Pulmonary artery endothelial cell (primary cell): Measurements from ENCODE around the gene ASB13. TPM values are rescaled to one million over a fixed set of nuclear protein-coding genes. Genes with fewer than 3 reads are reported as not detected.

Experiments
- DNase-seq: peaks from one replicate; pipeline ENCODE4 v3.0.0-alpha.2; 2011; ENCODE audit warnings: low read depth, low spot score
- total RNA-seq: library from RNA; depleted of rRNA; stranded (reverse); fragments of >200 nt; gene quantifications from 2 replicates; pipeline ENCODE4 v1.2.3, GENCODE V29; 2014

Gene ASB13, protein sequence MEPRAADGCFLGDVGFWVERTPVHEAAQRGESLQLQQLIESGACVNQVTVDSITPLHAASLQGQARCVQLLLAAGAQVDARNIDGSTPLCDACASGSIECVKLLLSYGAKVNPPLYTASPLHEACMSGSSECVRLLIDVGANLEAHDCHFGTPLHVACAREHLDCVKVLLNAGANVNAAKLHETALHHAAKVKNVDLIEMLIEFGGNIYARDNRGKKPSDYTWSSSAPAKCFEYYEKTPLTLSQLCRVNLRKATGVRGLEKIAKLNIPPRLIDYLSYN
- 6.6 and 13.1 TPM in 2 replicates for total RNA-seq

DNA sequence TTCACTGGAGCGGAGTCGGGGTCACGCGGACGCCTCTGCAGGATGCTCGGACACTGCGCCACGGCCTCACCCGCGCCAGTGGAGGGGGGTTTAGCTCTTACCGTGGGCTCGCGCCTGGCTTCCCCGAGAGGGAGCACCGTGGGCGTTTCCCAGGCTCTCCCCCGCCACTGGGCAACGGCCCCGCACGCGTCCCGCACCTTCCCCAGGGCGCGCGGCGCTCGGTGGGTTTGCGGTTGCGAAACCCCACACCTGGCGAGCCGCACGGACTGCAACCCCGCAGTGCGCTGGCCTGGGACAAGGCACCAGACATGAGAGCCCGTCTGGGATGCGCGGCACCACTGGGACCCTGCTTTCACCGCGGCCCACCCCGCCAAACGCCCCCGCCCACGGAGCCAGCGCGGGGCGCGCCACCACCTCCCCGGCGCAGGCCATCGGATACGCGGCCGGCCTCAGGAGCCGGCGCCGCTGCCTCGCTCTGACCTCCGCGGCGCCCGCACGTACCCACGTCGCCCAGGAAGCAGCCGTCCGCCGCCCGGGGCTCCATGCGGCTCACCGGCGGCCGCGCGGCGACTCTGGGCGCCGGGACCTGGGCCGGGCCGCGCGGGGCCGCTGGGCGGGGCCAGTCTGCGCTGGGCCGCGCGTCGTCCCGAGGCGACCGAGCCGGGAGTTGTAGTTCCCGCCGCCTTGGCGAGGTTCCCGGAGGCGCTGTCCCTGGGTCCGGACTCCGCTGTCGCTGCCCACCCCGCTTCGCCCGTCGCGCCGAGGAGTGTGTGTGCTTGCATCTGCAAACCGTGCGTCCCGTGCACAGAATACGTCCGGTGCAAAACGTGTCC is at the start of gene ASB13:
ASB13 (minus strand) TSS at position 588 of the 833 bp plus-strand sequence; CDS start at position 544, 44 bp downstream.
- DNase-seq = no peak

DNA sequence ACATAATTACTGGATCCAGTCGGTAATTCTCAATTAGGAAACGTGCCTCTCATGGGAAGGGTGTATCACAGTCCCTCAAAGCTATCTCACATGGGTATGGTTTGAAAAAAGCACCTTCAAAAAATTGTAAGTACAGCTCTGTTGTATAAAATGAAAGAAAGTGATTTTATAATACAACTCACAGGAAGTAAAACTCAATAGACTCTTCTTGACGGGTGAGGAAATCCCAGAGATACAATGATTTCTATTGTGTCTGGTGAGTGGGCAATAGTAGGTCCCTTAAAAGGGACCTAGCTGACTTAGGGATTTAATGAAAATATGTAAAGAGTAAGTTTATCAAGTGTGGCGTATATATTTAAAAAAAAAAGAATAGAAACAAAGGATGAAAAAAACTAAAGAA is 45.2 kb upstream of the ASB13 start:
- no peak for DNase-seq

DNA sequence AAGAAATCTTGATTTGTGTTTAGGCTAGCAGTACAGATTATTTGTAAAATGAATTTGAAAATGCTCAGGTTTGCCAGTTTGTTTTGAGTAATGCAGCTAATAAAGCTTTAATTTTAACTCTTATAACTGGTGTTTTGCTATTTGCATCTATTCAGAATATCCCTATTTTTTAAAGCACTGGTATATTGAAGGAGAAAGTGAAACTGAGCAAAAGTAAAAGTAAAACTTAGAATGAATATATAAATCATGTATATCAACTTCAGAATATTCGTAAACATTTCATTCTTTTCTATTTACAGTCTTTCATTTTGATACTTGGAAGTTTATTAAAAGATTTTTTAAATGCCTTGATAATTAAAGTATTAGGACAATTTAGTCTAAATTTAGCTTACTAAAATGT is 44.5 kb upstream of the ASB13 start:
- DNase-seq = no peak

DNA sequence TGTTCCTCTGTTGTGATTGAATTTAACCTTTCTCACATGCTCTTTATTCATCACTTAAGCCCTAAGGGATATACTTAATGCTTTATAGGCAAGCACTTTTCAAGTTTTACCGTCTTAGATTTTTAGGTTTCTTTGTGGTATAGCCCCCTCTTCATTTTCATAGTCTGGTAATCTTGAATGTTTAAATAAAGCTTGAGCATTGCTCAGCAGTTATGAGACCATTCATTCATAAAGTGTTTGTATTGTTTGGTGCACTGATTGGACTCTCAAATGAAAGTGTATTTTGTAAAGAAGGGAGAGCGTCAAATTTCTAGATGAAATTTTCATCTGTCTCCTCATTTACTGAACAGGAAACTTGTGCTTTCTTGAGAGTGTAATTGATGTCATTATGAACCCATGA is 43.5 kb upstream of the ASB13 start:
- no peak for DNase-seq

DNA sequence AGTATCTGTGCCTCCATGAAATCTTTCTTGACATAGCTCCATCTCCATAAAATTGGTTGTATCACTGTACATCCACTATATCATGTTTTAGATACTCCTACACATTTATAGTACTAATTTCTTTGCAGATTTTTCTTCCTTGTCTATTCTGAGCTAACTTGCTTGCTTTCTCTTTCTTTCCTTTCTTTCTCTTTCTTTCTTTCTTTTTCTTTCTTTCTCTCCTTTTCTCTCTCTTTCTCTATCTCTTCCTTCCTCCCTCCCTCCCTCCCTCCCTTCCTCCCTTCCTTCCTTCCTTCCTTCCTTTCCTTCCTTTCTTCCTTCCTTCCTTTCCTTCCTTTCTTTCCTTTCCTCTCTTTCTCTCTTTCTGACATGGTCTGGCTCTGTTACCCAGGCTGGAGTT is 42.0 kb upstream of the ASB13 start:
- DNase-seq = no peak

DNA sequence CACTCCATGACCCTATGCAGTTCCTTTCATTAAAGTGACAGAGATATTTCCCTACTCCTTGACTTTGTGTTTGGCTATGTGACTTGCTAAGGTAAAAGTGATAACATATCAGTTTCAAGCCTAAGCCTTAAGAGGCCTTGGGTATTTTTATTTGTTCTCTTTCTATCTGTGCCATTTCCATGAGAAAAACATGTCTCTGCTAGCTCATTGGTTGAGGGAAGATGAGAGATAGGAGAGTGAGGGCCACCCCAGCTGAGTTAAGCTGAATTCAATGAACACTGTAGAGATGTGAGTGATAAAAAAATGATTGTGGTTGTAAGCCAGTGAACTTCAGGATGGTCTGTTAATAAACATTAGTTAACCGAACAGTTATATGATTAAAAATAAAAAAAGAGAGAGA is 31.7 kb upstream of the ASB13 start:
- DNase-seq = no peak

DNA sequence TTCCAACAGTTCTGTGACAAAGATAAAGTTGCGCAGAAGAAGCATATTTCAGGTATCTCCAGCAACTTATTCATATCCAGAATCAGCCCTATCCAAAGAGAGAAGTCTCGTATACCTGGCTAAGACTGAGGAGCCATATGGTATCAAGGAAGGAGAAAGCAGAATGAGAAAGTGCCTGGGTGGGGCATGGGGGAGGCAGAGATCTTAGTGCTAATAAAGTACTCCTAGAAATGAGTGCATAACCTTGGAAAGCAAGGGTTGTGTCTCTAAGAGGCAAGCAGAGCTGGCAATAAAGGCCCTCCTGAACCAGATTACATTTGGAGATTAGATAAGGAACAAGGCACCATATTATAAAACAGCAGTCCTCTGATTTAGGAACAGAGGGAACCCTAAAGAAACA is 30.9 kb upstream of the ASB13 start:
- DNase-seq = no peak

DNA sequence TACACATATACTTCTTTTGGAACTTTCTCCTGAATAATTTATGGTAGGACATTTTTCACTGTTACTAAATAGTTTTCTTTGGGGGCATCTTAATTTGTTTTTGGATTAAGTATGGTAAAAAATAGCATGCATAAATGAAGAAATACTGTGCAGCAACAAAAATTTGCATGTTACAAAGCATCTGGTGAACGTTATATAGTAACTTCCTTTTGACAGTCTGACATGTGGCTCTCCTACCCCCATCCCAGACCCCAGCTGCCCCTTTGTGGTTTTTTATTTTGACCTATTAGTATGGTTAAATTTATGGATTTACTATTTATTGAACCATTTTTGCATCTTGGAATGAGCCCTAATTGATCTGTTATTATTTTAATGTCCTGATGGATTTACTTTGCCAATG is 28.2 kb upstream of the ASB13 start:
- no peak for DNase-seq

DNA sequence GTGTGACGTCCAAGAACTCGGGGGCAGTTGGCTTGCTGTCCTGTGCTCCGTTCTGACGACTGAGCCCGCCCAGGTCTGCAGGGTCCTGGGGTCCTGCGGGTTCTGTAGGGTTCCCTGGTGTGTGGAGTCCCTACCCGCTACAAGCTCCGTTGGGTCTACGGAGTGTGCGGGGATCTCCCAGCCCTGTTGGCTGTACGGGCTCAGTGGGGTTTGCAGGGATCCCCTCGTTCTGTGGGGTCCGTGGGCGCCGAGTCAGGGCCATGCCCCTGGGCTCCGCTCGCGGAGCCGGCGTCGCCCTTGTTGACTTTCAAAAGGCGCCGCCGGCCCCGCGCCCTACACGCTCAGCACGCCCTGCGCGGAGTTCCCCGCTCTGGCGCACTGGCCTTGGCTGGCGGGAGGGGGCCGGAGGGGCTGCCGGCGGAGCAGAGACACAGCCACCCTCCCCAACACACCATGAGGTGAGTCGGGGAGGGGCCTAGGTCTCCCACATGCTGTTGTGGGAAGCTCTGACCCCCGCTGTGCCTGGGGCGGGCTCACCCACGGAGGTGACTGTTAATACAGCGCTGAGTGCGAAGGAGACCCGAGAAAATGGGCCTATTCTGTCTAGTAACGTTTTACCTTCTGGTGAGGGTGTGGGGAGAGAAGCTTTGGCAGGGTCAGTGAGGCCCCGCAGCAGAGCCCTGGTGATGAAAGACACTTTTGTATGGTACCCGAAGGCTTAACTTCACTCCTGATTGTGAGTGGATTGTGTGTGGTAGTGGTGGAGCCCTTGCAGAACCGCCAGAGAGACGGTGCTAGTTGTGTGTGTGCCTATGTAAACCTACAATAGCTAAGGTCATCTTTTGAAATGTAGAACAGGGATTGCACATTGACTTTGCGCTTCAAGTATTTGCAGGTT is 26.3 kb upstream of the ASB13 start:
- no peak for DNase-seq

DNA sequence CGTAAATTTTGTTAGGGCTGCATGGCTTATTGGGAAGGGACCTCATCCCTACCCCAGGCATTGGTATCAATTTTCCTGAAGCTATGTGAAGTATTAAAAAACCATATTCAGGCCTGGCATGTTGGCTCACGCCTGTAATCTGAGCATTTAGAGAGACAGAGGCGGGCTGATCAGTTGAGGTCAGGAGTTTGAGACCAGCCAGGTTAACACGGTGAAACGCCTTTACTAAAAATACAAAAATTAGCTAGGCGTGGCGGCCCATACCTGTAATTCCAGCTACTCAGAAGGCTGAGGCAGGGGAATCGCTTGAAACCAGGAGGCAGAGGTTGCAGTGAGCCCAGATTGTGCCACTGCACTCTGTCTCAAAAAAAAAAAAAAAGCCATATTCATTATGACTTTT is 25.4 kb upstream of the ASB13 start:
- no peak for DNase-seq

DNA sequence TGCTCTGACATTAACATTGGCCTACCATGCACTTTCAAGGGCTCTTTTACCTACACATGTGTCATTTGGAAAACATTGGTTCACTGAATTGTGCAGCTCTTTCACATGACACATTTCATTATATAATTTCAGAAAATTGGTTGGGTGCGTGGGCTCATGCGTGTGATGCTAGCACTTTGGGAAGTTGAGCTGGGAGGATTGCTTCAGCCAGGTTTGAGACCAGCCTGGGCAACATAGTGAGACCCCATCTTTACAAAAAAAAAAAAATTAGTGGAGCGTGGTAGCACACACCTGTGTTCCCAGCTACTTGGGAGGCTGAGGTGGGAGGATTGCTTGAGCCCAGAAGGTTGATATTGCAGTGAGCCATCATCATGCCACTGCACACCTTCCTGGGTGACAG is 22.2 kb upstream of the ASB13 start:
- DNase-seq = no peak

DNA sequence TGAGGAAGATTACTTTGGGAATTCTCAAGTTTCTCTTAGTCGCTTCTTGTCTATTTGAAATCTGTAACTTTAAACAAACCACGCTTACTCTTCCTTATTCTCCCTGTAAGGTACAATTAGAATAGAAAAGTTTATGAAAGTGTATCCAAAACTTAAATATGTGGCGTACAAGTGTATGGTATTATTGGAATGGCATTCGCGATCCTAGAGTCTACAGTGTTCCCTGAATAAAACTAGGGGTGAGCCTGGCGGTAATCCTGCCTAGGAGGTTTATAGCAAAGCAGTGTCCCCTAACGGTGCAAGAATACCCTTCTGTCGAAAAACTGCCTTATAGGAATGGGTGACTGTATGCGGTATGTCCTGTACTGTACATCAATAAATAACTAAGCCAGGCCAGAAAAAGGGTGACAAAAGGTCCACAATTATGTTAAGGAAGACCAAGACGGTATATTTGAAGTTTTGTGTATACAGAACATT is 19.4 kb upstream of the ASB13 start:
- no peak for DNase-seq

DNA sequence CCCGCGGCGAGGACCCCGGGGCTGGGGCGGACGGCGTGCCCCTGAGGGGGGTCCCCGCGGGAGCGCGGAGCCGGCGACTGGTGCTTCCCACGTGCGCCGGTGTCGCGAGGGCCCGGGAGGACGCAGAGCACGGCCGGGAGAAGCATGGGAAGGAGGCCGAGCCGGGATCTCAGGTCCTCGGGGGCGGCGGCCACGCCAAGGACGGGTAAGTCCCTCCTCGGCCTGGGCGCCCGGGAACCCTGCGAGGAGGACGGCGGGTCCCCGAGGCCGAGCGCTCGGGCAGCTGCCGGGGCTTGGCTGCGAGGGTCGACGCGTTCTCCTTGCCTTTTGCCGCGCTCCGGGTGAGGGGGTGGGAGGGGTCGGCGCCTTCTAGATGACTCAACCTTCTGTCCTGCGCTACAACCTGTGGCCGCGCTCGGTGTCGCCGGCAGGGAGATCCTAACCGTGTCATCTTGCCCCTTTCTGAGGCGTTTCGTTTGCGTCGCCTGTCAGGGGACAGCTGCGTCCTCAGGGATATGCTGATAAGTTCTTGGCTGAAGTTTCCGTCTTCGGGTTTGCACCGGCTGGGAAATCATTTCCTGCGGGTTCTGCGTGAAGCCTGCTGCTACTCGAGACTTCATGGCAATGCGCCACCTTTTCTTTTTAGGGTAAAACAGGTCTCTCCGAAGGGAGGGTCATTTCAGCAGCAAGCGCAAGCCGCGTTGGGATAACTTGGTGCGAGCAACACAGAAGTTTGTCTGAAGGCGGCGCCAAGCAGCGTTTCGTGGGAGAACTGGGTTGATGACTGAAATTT is 18.8 kb upstream of the ASB13 start:
- DNase-seq = peak; percentile 36

DNA sequence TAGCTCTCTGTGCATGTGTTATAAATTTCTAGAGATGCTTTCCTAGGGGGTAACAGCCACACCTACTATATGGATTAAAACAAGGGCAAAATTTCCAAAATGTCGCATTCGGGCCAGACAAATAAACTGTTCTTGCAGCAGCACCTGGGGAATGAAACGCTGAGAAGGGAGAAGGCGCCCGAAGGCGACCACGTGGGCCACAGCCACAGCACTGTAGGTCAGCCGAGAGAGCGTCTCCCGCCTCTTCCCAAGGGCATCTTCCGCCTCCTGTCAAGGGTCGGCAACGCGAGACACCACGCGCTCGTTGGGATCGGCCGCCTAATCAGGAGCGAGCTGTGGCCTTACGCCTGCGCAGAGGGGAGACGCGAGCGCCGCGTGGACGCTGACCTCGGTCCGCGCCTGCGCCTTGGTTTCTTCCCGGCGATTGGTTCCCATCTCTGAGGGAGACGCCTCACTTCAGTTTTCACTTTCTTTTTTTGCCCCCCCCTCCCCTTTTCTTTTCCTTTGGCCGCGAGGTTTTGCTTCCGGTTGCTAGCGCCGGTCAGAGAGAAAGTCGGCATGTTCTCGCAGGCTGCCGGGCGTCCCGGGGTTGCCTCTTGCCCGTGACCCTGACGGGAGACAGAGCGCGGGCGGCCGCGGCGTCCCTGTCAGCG is 18.0 kb upstream of the ASB13 start, which contains the start of gene TASOR2:
TASOR2 (plus strand) TSS at position 521 of the 653 bp plus-strand sequence. CDS start 35,805 bp downstream, outside the sequence.
- peak; percentile 88 for DNase-seq

DNA sequence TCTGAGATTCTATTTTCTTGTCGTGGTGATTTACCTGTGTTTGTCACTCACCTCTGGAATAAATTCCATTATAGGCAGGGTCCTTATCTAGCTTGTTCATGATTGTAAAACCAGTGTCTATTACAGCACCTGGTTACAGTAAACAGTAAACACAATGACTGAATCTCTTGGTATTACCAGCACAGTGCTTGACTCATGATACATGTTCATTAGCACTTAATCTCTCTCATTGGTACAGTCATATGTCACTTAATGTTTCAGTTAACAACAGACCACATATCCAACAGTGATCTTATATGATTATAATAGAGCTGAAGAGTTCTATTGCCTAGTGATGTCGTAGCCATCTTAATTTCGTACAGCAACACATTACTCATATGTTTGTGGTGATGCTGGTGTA is 16.7 kb upstream of the ASB13 start:
- no peak for DNase-seq

DNA sequence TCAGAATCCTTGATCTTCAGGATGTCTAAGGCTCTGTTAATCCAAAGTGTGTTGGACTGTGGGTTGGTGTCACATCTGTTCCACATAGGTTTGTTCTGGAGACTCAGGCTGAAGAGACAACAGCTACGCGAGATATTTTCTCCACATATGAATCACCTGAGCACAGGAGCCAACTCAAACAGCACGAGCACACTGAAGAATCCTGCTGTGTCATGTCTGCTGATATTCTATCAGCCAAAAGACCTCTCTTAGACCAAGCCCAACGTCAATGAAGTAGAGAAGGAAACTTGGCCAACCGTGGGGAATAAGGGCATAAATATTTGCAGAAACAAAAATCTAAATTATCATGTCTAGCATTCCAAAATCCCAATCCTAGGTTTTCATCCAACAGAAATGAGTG is 15.5 kb upstream of the ASB13 start:
- no peak for DNase-seq

DNA sequence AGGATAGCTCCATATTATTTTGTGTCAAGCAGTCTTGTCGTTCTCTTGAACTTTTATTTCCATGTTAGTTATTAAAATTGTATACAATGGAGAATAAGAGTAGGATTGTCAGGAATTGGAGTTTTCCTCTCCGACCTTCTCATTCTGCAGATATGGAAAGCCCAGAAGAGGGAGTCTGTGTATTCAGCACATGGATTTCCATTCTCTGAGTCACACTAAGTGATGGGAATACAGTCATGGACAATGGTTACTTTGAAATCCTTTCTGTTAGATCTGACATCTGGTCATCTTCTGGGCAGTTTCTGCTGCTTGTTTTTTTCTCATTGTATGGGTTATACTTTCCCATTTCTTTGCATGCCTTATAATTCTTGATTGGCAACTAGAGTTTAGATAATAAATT is 13.2 kb upstream of the ASB13 start:
- no peak for DNase-seq

DNA sequence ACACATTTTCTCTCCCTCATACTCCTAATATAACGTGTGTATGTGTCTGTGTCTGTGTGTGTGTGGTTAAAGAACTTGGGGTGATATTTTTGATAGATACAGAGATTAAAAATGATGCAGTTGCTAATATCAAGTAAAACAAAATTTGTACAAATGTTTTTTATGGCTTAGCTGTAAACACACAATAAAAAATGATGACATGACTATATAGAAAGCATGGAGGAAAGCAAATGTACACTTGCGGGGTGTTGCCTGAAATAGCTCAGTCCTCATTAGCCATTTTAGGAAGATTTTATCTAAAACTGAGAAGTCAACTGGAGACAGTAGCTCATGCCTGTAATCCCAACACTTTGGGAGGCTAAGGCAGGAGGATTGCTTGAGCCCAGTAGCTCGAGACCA is 12.6 kb upstream of the ASB13 start:
- no peak for DNase-seq

DNA sequence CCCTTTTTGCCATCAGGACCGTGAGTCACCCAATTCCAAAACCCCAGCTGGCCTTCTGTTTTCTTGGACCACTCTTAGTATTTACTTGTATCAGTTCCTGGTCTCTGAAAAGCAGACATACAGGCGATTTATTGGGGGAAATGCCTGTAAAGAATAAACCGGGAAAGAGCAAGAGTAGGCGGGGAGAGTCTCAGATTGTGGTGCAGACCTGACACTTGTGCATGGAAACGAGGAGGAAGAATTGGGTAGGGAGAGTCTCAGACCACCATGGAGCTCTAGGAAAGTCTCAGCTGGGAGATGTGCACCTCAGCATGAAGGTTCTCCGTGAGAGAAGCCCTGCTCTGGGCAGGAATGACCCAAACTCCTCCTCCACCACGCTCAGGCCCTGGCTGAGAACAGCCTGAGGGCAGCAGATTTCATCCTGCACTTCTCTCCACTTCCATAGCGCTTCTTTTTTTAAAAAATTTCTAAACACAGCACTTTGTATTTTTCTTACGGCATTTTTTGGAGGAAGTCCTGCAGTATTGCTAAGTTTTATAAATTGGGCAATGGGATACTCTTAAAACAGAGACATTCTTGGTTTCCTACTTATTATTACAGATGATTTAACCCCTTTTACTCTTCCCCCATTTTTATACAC is 12.1 kb upstream of the ASB13 start:
- no peak for DNase-seq
